Hepatocyte (in vitro differentiated cells): Measurements from ENCODE around the gene FADD. TPM values are rescaled to one million over a fixed set of nuclear protein-coding genes. Genes with fewer than 3 reads are reported as not detected.

Source experiments
- DNase-seq: peaks from one replicate; pipeline ENCODE4 v3.0.0-alpha.2; 2016; ENCODE audit warnings: low spot score
- H2AFZ ChIP-seq: fragments of 200-600 bp; sonication (generic); 2 replicates; pipeline ENCODE4 v1.6.0; 2016; ENCODE audit warnings: antibody characterized with exemption, mild to moderate bottlenecking
- H3K27ac ChIP-seq: fragments of 200-600 bp; sonication (generic); 2 replicates; pipeline ENCODE4 v1.5.1; 2016; ENCODE audit warnings: mild to moderate bottlenecking
- H3K27me3 ChIP-seq: fragments of 200-600 bp; sonication (generic); 2 replicates; pipeline ENCODE4 v1.6.1; 2016
- H3K36me3 ChIP-seq: fragments of 200-600 bp; sonication (generic); replicated peaks from 2 replicates; pipeline ENCODE4 v1.5.1; 2016; ENCODE audit warnings: low read depth; ENCODE audit not compliant: insufficient read depth
- H3K4me1 ChIP-seq: fragments of 200-600 bp; sonication (generic); 2 replicates; pipeline ENCODE4 v1.5.1; 2016; ENCODE audit warnings: mild to moderate bottlenecking, moderate library complexity; ENCODE audit not compliant: insufficient read depth
- H3K4me2 ChIP-seq: fragments of 200-600 bp; sonication (generic); 2 replicates; pipeline ENCODE4 v1.6.0; 2016
- H3K4me3 ChIP-seq: fragments of 200-600 bp; sonication (generic); 2 replicates; pipeline ENCODE4 v1.5.1; 2016; ENCODE audit warnings: mild to moderate bottlenecking
- H3K79me2 ChIP-seq: fragments of 200-600 bp; sonication (generic); 2 replicates; pipeline ENCODE4 v1.6.0; 2017; ENCODE audit warnings: mild to moderate bottlenecking
- H3K9me2 ChIP-seq: fragments of 200-600 bp; sonication (generic); replicated peaks from 2 replicates; pipeline ENCODE4 v1.6.0; 2017; ENCODE audit warnings: mild to moderate bottlenecking; ENCODE audit not compliant: insufficient read depth
- H3K9me3 ChIP-seq: fragments of 200-600 bp; sonication (generic); 2 replicates; pipeline ENCODE4 v1.5.1; 2016; ENCODE audit warnings: low read depth, mild to moderate bottlenecking
- H4K20me1 ChIP-seq: fragments of 200-600 bp; sonication (generic); 2 replicates; pipeline ENCODE4 v1.6.0; 2016; ENCODE audit warnings: mild to moderate bottlenecking; ENCODE audit not compliant: insufficient read depth, poor library complexity, severe bottlenecking
- EZH2 ChIP-seq: fragments of 200-600 bp; sonication (generic); IDR thresholded peaks from 2 replicates; pipeline ENCODE4 v1.6.1; 2016; ENCODE audit warnings: antibody characterized with exemption, mild to moderate bottlenecking, borderline replicate concordance
- EZH2phosphoT487 ChIP-seq: fragments of 200-600 bp; sonication (generic); IDR thresholded peaks from one replicate; pipeline ENCODE4 v1.6.1; 2018; ENCODE audit warnings: antibody characterized with exemption, mild to moderate bottlenecking, low read depth, moderate library complexity; ENCODE audit not compliant: unreplicated experiment, severe bottlenecking
- WGBS: methylation state at CpG from one replicate; pipeline ENCODE4 v1.1.6; 2016; ENCODE audit warnings: low lambda C conversion rate; ENCODE audit errors: missing lambda C conversion rate; 5-methylcytosine and 5-hydroxymethylcytosine counted together
- polyA plus RNA-seq: library from polyadenylated mRNA; unstranded; fragments of >200 nt; fragmentation: Nextera tagmentation; extraction: Ambion mirVana; gene quantifications from 2 replicates; pipeline ENCODE4 v1.2.1, GENCODE V29; 2016
- total RNA-seq: library from RNA; depleted of rRNA; stranded (reverse); fragments of >200 nt; gene quantifications from 2 replicates; pipeline ENCODE4 v1.2.3, GENCODE V29; 2014
- TF ChIP-seq, protein P1 (sequence below): fragments of 200-600 bp; sonication (generic); IDR thresholded peaks from 2 replicates; pipeline ENCODE4 v1.5.1; 2016; ENCODE audit warnings: antibody characterized with exemption, mild to moderate bottlenecking; ENCODE audit not compliant: poor library complexity

FADD gene
- total and polyA plus RNA-seq, 2 experiments from 2014 or later, result 29.6 to 36.1 TPM

DNA sequence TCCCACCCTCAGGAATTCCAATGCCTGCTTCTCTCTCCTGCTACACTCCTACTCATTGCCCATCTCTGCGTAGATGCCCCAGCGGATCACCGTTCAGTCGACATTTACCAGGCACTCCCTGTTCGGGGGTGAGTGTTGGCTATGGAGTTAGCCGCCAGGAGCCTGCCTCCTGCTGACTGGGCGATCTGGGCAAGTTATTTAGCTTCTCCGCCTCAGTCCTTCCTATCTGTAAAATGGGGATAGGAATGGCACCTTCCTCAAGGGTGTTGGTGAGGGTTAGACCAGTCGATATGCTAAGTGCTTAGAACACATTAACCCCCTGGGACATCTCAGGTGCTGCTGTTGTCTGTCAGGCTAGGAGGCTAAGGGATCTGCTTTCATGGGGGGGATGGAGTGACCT is 30.9 kb downstream of the FADD start:
- H3K9me3 ChIP-seq, result no peaks in the 10 kb centered on the region
- no peak for DNase-seq
- H4K20me1 ChIP-seq, result no peaks in the 10 kb centered on the region
- H3K79me2 ChIP-seq, result no peaks in the 10 kb centered on the region
- H3K27ac ChIP-seq, result no peak overlapping the region
- H3K27me3 ChIP-seq, result no peaks in the 10 kb centered on the region
- TF ChIP-seq, protein P1, sequence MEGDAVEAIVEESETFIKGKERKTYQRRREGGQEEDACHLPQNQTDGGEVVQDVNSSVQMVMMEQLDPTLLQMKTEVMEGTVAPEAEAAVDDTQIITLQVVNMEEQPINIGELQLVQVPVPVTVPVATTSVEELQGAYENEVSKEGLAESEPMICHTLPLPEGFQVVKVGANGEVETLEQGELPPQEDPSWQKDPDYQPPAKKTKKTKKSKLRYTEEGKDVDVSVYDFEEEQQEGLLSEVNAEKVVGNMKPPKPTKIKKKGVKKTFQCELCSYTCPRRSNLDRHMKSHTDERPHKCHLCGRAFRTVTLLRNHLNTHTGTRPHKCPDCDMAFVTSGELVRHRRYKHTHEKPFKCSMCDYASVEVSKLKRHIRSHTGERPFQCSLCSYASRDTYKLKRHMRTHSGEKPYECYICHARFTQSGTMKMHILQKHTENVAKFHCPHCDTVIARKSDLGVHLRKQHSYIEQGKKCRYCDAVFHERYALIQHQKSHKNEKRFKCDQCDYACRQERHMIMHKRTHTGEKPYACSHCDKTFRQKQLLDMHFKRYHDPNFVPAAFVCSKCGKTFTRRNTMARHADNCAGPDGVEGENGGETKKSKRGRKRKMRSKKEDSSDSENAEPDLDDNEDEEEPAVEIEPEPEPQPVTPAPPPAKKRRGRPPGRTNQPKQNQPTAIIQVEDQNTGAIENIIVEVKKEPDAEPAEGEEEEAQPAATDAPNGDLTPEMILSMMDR, result no peak
- TF ChIP-seq EZH2 (no peak), EZH2phosphoT487 (no peak)
- no peak overlapping the region for H3K4me3 ChIP-seq
- WGBS, result 95% methylated on average over 9 of the region's 9 CpGs
- H3K4me2 ChIP-seq, result no peak overlapping the region
- H3K4me1 ChIP-seq, result no peaks in the 10 kb centered on the region
- no peaks in the 10 kb centered on the region for H3K9me2 ChIP-seq
- no peaks in the 10 kb centered on the region for H3K36me3 ChIP-seq
- no peak overlapping the region for H2AFZ ChIP-seq

DNA sequence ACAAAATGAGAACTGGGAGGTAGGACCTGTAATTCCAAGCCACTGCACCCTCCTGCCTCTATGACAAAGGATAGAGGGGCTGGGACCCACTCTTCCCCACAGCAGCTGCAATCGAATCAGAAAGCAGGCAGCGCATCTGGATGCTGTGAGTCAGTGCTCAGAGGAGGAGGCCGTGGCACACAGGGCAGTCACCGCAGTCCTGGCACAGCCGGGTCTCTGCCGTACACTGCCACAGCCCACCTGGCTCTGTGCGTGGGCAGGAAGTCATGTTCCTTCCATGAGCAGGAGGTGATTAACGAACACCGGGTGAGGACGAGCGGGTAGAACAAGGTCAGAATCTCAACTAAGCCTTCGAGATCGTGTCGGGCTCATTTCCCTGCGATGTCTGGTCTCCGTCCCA is 37.2 kb downstream of the FADD start:
- no peak overlapping the region for H2AFZ ChIP-seq
- WGBS, result 81% methylated on average over 16 of the region's 16 CpGs
- H3K9me2 ChIP-seq, result no peaks in the 10 kb centered on the region
- no peak overlapping the region for H3K27ac ChIP-seq
- H4K20me1 ChIP-seq, result no peaks in the 10 kb centered on the region
- no peak overlapping the region for H3K4me3 ChIP-seq
- H3K9me3 ChIP-seq, result no peaks in the 10 kb centered on the region
- H3K27me3 ChIP-seq, result no peaks in the 10 kb centered on the region
- TF ChIP-seq, protein P1, result no peak
- no peak for TF ChIP-seq EZH2phosphoT487
- TF ChIP-seq EZH2, result no peak
- peaks cover 6% of the 10 kb centered on the region for H3K4me1 ChIP-seq
- H3K36me3 ChIP-seq, result no peaks in the 10 kb centered on the region
- DNase-seq, result no peak
- H3K79me2 ChIP-seq, result no peaks in the 10 kb centered on the region
- no peak overlapping the region for H3K4me2 ChIP-seq

DNA sequence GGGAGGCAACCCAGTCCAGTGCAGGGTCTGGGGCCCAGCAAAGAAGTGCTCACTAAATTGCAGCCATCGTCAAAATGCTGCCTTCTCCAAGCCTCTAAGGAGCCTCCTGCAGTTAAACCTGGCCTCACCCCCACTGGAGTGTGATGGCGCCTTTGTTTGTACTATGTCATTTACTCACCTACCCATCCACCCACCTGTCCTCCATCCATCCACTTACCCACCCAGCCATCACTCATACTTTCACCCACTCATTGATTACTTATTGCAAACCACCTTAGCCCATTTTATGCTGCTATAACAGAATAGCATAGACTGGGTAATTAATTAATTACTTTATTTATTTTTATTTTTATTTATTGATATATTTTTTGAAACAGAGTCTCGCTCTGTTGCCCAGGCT is 38.6 kb downstream of the FADD start:
- no peak overlapping the region for H3K4me2 ChIP-seq
- no peaks in the 10 kb centered on the region for H3K27me3 ChIP-seq
- no peaks in the 10 kb centered on the region for H3K36me3 ChIP-seq
- no peak overlapping the region for H3K27ac ChIP-seq
- no peak for TF ChIP-seq EZH2
- TF ChIP-seq, protein P1, result no peak
- TF ChIP-seq EZH2phosphoT487, result no peak
- H2AFZ ChIP-seq, result no peak overlapping the region
- no peaks in the 10 kb centered on the region for H3K9me2 ChIP-seq
- no peak overlapping the region for H3K4me3 ChIP-seq
- no peaks in the 10 kb centered on the region for H4K20me1 ChIP-seq
- DNase-seq, result no peak
- H3K79me2 ChIP-seq, result no peaks in the 10 kb centered on the region
- 85% methylated on average over 3 of the region's 3 CpGs for WGBS
- H3K4me1 ChIP-seq, result peaks cover 6% of the 10 kb centered on the region
- H3K9me3 ChIP-seq, result no peaks in the 10 kb centered on the region

DNA sequence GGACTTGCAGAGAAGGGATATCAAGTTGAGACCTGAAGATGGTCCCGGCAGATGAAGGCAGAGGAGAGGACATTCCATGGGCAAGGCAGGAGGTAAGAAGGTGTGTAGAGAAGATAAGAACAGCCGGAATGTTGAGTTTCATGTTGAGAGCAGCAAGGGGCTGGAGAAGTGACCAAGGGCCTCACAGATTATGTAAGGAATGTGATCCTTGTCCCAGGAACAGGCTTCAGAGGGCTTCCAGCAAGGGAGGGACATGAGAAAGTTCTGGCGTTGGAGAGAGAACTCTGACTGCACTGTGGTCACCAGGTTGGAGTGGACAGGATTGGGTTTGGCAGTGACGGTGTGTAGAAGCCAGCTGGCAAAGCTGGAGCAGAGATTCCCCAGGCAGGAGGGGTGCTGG is 39.8 kb downstream of the FADD start:
- H2AFZ ChIP-seq, result no peak overlapping the region
- H3K27ac ChIP-seq, result peak overlapping the region; percentile 55
- H3K9me2 ChIP-seq, result no peaks in the 10 kb centered on the region
- no peak for DNase-seq
- H3K9me3 ChIP-seq, result no peaks in the 10 kb centered on the region
- 59% methylated on average over 4 of the region's 4 CpGs for WGBS
- no peak overlapping the region for H3K4me2 ChIP-seq
- no peaks in the 10 kb centered on the region for H3K79me2 ChIP-seq
- peaks cover 6% of the 10 kb centered on the region for H3K4me1 ChIP-seq
- H3K36me3 ChIP-seq, result no peaks in the 10 kb centered on the region
- TF ChIP-seq, protein P1, result no peak
- TF ChIP-seq EZH2phosphoT487, result no peak
- no peak for TF ChIP-seq EZH2
- no peaks in the 10 kb centered on the region for H4K20me1 ChIP-seq
- H3K27me3 ChIP-seq, result no peaks in the 10 kb centered on the region
- no peak overlapping the region for H3K4me3 ChIP-seq
